Keratinocyte (primary cell): ENCODE results near the gene CCDC18. TPM values are rescaled to one million over a fixed set of nuclear protein-coding genes. Genes with fewer than 3 reads are reported as not detected.
"Not testable (repeated sequence)": the region's sequence is repeated elsewhere in the genome, so short reads cannot be mapped to it uniquely, and the experiment has no call there.

Source experiments
- DNase-seq: peaks from one replicate; pipeline ENCODE4 v3.0.0-alpha.2; 2011; ENCODE audit warnings: low read depth, missing footprints, low spot score
- FAIRE-seq: peaks from 2 replicates; lab custom pipeline; 2011; peaks lifted over from hg19 to GRCh38; lab: Jason Lieb, UNC
- H2AFZ ChIP-seq: 2 replicates; pipeline ENCODE4 v1.6.0; 2012; ENCODE audit warnings: low read length, control low read depth, inconsistent platforms; ENCODE audit not compliant: control insufficient read depth
- H3K27ac ChIP-seq: 2 replicates; pipeline ENCODE4 v1.5.1; 2011; ENCODE audit warnings: low read length; ENCODE audit not compliant: control insufficient read depth, insufficient read depth
- H3K27me3 ChIP-seq: 3 replicates; pipeline ENCODE4 v1.6.0; 2011; ENCODE audit warnings: low read length; ENCODE audit not compliant: control insufficient read depth, insufficient read depth; ENCODE audit errors: extremely low read depth
- H3K36me3 ChIP-seq, 2 experiments: 2 replicates in 1 of 2; 3 replicates in 1 of 2; pipeline ENCODE4 v1.5.1; 2011; ENCODE audit warnings: low read length in 2 of 2, mild to moderate bottlenecking in 1 of 2; ENCODE audit not compliant: control insufficient read depth in 2 of 2, insufficient read depth in 2 of 2; ENCODE audit errors: extremely low read depth in 1 of 2
- H3K4me1 ChIP-seq: 3 replicates; pipeline ENCODE4 v1.5.1; 2011; ENCODE audit warnings: low read length; ENCODE audit not compliant: control insufficient read depth, insufficient read depth; ENCODE audit errors: extremely low read depth
- H3K4me2 ChIP-seq: 3 replicates; pipeline ENCODE4 v1.6.0; 2011; ENCODE audit warnings: low read depth, low read length; ENCODE audit not compliant: control insufficient read depth, insufficient read depth; ENCODE audit errors: extremely low read depth
- H3K4me3 ChIP-seq, 3 experiments: fragments of 200-600 bp in 1 of 3; sonication (generic) in 1 of 3; 2 replicates in 2 of 3; 3 replicates in 1 of 3; pipeline ENCODE4 v1.5.1; 2011 to 2016; ENCODE audit warnings: low read length in 3 of 3, mild to moderate bottlenecking in 3 of 3, control low read depth in 2 of 3, inconsistent platforms in 1 of 3, low read depth in 1 of 3, mixed read lengths in 1 of 3, mixed run types in 1 of 3, moderate library complexity in 1 of 3; ENCODE audit not compliant: control insufficient read depth in 2 of 3, insufficient read depth in 2 of 3; ENCODE audit errors: extremely low read depth in 1 of 3
- H3K79me2 ChIP-seq: 2 replicates; pipeline ENCODE4 v1.6.0; 2012; ENCODE audit warnings: low read length; ENCODE audit not compliant: control insufficient read depth, insufficient read depth
- H3K9ac ChIP-seq: 3 replicates; pipeline ENCODE4 v1.6.0; 2011; ENCODE audit warnings: low read length; ENCODE audit not compliant: control insufficient read depth, insufficient read depth; ENCODE audit errors: extremely low read depth
- H3K9me1 ChIP-seq: 3 replicates; pipeline ENCODE4 v1.6.0; 2011; ENCODE audit warnings: low read length; ENCODE audit not compliant: control insufficient read depth, insufficient read depth; ENCODE audit errors: extremely low read depth
- H3K9me3 ChIP-seq: 2 replicates; pipeline ENCODE4 v1.5.1; 2012; ENCODE audit warnings: low read depth, low read length; ENCODE audit not compliant: control insufficient read depth
- H4K20me1 ChIP-seq: 3 replicates; pipeline ENCODE4 v1.6.0; 2011; ENCODE audit warnings: low read length; ENCODE audit not compliant: control insufficient read depth, insufficient read depth; ENCODE audit errors: extremely low read depth
- dilution Hi-C: fragments of 300-500 bp; cut with MboI; formaldehyde crosslinking; loops from one replicate; pipeline ENCODE4 v1.7.0; 2020; ENCODE audit warnings: low sequenced_read_pairs; ENCODE audit not compliant: extremely low pct_ligation_motif_present
- polyA plus RNA-seq, 5 experiments: library from polyadenylated mRNA; depleted of rRNA in 3 of 5; stranded (reverse) in 3 of 5; stranded (forward) in 1 of 5; unstranded in 1 of 5; fragments of >200 nt; gene quantifications; 1 replicate in 1 of 5; 2 replicates in 3 of 5; 3 replicates in 1 of 5; pipeline versions ENCODE4 v1.2.1 to v1.2.3, GENCODE V29; 2011 to 2012; ENCODE audit warnings: missing spikeins in 2 of 5, low read depth in 1 of 5, low replicate concordance in 1 of 5
- TF ChIP-seq, protein P1 (sequence below), 3 experiments: IDR thresholded peaks in 1 of 3; conservative IDR thresholded peaks in 1 of 3; optimal IDR thresholded peaks in 1 of 3; 2 replicates in 2 of 3; 3 replicates in 1 of 3; pipeline versions ENCODE3 to v1.5.1; 2011; ENCODE audit warnings: low read length in 3 of 3, mild to moderate bottlenecking in 3 of 3, moderate library complexity in 2 of 3, control low read depth in 1 of 3, inconsistent platforms in 1 of 3; ENCODE audit not compliant: insufficient read depth in 2 of 3; ENCODE audit errors: extremely low read depth in 1 of 3

Gene CCDC18
- polyA plus RNA-seq, 1 donor (not counting 4 experiments of a cell fraction or from before 2014, with no cell fraction given): 6.0 TPM

DNA sequence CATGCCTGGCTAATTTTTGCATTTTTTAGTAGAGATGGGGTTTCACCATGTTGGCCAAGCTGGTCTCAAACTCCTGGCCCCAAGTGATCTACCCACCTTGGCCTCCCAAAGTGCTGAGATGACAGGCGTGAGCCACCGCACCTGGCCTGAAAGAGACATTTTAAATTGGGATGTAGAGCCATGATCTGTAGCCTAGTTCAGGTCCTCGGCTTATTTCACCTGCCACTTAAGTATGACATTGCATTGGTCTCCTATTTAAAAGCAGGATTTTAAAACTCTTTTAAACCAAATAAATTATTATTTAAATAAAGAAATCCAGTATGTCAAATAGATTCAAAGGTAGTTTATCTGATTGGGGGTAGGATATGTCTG, 94.7 kb downstream of the CCDC18 start:
- H2AFZ ChIP-seq, H3K9me1 ChIP-seq, H3K4me3 ChIP-seq, FAIRE-seq, H3K9me3 ChIP-seq, H3K4me1 ChIP-seq, H3K36me3 ChIP-seq, H3K79me2 ChIP-seq, dilution Hi-C loops, H3K27ac ChIP-seq, H3K9ac ChIP-seq, H3K4me2 ChIP-seq, H4K20me1 ChIP-seq, H3K27me3 ChIP-seq, DNase-seq: not testable (repeated sequence)

DNA sequence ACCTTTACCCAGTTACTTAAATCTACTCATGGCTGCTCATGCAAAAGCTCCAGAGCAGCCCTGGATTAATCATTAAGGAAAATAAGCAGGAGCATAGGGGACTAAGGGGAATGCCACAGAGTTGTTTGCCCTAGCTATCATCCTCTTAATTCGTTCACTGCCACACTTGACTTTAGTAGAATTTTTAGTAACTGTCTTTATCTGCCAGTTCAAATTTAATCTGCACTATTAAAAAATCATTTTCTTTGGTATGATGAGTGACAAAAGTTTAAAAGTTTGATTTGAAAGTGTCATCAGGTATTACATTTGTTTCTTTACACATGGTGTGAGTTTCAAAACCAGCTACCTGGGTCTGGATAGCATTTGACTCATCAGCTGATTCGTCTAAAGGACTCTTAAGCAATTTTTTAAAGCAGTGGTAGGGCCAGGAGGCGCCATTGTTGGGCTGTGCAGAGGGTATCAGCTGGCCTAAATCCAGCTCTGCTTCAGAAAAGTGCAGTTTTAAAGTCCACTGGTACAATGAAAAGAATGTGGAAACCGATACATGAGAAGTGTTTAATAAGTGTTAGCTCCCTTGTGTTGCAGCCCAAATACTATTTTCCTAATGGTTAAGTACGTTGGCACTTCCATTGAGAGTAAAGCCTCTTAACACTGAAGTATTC, 95.2 kb downstream of the CCDC18 start:
- Histone ChIP-seq H3K27me3 (no peaks in the 10 kb centered on the region), H3K9me3 (no peaks in the 10 kb centered on the region), H4K20me1 (no peaks in the 10 kb centered on the region), H3K9ac (no peak overlapping the region), H3K4me1 (no peaks in the 10 kb centered on the region), H3K4me2 (no peak overlapping the region), H3K36me3 (no peaks in the 10 kb centered on the region), H2AFZ (no peak overlapping the region), H3K27ac (no peak overlapping the region), H3K4me3 (no peak overlapping the region), H3K9me1 (no peaks in the 10 kb centered on the region), H3K79me2 (no peaks in the 10 kb centered on the region)
- dilution Hi-C loops: no loop called here
- TF ChIP-seq, protein P1, sequence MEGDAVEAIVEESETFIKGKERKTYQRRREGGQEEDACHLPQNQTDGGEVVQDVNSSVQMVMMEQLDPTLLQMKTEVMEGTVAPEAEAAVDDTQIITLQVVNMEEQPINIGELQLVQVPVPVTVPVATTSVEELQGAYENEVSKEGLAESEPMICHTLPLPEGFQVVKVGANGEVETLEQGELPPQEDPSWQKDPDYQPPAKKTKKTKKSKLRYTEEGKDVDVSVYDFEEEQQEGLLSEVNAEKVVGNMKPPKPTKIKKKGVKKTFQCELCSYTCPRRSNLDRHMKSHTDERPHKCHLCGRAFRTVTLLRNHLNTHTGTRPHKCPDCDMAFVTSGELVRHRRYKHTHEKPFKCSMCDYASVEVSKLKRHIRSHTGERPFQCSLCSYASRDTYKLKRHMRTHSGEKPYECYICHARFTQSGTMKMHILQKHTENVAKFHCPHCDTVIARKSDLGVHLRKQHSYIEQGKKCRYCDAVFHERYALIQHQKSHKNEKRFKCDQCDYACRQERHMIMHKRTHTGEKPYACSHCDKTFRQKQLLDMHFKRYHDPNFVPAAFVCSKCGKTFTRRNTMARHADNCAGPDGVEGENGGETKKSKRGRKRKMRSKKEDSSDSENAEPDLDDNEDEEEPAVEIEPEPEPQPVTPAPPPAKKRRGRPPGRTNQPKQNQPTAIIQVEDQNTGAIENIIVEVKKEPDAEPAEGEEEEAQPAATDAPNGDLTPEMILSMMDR (optimal IDR thresholded peaks at IDR 0.05 in 1 of 3, IDR thresholded peaks at IDR 0.05 in 1 of 3, conservative IDR thresholded peaks at IDR 0.05 in 1 of 3; ENCODE audit: extremely low read depth in 1 of 3, insufficient read depth in 2 of 3, low read length in 3 of 3): no peak
- no peak for DNase-seq
- no peak for FAIRE-seq

DNA sequence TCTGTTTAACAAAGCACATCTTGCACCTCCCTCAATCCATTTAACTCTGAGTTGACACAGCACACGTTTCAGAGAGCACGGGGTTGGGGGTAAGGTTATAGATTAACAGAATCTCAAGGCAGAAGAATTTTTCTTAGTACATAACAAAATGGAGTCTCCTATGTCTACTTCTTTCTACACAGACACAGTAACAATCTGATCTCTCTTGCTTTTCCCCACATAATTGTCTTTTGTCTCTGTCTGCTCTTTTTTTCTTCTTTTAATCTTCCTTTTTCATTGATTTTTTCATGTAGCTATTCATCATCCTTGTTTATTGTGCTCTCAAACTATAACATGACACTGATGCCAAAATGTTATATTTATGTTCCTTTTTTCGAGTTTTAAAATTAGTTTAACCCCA, 97.0 kb downstream of the CCDC18 start:
- H3K9me3 ChIP-seq, H3K27ac ChIP-seq, H3K9me1 ChIP-seq, FAIRE-seq, H3K4me3 ChIP-seq, H3K27me3 ChIP-seq, H3K36me3 ChIP-seq, DNase-seq, dilution Hi-C loops, H3K4me1 ChIP-seq, H3K9ac ChIP-seq, H3K79me2 ChIP-seq, H3K4me2 ChIP-seq, H2AFZ ChIP-seq, H4K20me1 ChIP-seq: not testable (repeated sequence)
